LNCaP clone FGC (cell line): ENCODE measurements around the gene DUSP7.

Source experiments
- DNase-seq: peaks from one replicate; pipeline ENCODE4 v3.0.0-alpha.2; 2011; ENCODE audit warnings: low read depth
- H3K4me3 ChIP-seq: 2 replicates; pipeline ENCODE4 v1.5.1; 2011; ENCODE audit warnings: mild to moderate bottlenecking, low read depth, low read length, control low read depth
- TF ChIP-seq, protein P1 (sequence below): IDR thresholded peaks from 2 replicates; pipeline ENCODE4 v1.5.1; 2012; ENCODE audit warnings: mild to moderate bottlenecking; ENCODE audit not compliant: control insufficient read depth, insufficient read depth; ENCODE audit errors: extremely low read depth

The DUSP7 gene

DNA sequence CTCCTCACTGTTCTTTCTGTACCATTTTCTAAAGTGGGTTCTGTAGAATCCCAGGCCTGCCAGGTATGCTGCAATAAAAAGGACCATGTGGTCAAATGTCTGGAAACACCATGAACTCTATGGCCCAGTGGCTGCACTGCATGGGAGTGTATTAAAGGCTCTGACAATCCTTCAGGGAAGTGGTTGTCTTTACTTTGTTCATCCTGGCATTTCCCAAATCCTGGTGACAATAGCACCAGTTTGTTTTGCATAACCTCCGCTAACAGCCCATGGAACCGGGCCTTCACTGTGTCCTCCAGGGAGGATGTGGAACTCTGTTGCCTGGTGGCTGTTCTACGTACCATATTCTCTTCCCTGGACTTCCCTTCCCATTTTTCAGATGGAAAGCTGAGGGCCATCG lies 11.2 kb upstream of the DUSP7 start:
- DNase-seq, result no peak
- H3K4me3 ChIP-seq, result no peak overlapping the region
- TF ChIP-seq, protein P1, sequence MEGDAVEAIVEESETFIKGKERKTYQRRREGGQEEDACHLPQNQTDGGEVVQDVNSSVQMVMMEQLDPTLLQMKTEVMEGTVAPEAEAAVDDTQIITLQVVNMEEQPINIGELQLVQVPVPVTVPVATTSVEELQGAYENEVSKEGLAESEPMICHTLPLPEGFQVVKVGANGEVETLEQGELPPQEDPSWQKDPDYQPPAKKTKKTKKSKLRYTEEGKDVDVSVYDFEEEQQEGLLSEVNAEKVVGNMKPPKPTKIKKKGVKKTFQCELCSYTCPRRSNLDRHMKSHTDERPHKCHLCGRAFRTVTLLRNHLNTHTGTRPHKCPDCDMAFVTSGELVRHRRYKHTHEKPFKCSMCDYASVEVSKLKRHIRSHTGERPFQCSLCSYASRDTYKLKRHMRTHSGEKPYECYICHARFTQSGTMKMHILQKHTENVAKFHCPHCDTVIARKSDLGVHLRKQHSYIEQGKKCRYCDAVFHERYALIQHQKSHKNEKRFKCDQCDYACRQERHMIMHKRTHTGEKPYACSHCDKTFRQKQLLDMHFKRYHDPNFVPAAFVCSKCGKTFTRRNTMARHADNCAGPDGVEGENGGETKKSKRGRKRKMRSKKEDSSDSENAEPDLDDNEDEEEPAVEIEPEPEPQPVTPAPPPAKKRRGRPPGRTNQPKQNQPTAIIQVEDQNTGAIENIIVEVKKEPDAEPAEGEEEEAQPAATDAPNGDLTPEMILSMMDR, result no peak

DNA sequence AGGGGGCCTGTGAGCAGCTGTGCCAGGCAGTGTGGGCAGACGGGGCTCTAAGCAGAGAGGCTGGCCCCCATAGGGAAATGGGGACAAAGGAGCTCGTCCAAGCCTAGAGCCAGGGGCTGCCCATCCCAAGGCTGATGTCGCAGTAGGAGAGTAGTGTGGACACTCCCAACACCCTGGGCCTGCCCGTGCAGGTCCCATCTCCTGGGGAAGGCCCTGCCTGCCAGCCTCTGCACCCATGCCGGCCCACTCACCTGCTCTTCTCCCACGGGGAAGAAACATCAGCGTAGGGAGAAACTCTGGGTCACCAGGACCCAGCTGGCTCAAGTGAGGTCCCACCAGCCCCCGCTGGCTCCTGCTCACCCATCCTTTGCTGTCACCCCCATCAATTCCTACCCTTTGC lies 10.7 kb upstream of the DUSP7 start:
- TF ChIP-seq, protein P1, result no peak
- no peak overlapping the region for H3K4me3 ChIP-seq
- no peak for DNase-seq

DNA sequence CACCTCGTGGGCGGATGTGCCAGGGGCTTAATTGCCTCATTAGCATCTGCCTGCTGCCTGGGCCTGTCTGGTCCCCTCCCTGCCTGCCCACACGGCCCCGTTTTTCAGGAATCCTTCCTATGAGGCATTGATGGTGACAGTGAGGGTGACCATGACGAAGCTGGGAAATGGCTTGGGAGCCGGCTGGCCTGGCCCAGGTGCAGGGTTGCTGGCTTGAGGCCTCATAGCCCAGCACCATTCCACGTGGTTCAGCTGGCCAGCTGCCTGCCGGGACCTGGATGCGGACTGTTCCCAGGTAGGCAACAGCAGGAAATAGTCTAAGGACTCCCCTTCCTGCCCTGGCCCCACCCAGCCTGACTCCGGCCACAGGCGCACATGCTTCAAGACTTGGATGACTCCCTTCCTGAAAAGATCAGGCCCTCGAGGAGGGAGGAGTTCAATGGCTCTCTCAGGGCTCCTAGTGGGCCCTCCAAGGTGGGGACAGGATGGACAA lies 8.9 kb upstream of the DUSP7 start:
- H3K4me3 ChIP-seq, result no peak overlapping the region
- DNase-seq, result no peak
- TF ChIP-seq, protein P1, result no peak

DNA sequence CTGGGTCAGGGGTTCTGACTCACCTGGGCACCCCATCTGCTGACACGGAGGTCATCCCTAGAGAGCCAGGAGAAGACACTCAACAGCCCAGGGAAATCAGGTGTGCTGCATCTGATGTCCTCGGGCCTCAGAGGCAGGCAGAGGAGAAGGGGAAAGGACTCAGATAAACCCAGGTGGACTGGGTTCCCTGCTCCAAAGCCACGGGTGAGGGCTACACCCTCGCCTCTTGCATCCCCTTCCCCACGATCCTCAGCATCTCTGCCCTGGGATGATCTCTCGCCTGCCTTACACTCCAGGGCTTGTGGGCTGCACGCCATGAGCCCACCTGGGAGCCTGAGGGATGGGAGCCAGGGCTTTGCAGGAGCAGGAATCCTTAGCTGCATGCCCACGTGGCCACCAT lies 8.2 kb upstream of the DUSP7 start:
- TF ChIP-seq, protein P1, result no peak
- H3K4me3 ChIP-seq, result no peak overlapping the region
- DNase-seq, result no peak

DNA sequence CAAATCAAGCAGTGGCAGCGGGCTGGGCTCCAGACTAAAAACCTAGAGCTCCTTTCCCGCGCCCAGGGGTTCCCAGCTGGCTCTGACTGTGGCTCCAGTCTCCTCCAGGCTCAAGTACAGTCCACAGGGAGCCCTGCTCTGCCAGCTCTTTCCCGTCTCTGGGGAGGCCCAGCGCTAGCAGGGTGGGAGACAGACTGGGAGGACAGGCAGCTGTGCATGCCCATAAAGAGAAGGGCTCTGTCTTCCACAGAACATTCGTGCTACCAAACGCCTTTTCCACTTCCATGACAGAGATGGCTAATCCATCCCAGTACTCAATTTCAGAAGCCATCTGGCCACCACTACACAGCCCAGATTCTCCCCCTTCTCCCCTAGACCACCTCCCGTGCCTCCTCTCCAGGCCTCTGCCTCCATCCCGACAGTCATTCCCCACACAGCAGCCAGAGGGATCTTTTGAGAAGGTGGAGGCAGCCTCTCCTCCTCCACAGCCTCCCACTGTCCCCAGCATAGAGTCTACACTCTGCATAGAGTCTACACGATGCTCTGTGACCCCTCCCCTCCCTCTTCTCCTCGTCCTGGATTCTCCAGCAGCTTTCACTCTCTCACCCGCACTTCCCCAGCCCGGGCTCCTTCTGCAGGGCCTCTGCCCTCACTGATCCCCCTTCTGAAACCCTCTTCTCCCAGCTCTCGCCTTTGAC lies 6.8 kb upstream of the DUSP7 start:
- no peak overlapping the region for H3K4me3 ChIP-seq
- TF ChIP-seq, protein P1, result no peak
- no peak for DNase-seq

DNA sequence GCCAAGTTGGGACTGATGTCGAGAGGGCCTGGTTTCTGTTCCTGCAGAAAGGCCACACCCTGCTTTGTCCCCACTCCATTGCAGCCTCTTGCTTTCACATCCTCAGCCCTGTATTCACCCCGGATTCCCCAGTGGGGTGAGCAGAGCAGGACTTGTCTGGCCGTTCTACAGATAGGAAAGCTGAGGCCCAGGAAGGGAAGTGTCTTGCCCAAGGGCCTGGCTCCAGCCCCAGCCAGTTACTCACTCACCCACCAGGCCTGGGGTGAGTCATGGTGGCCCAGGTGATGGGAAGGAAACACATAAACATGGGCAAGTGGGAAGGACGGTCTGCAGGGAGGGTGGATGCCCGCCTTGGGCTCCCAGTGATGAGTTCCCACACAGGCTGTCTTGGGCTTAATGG lies 6.1 kb upstream of the DUSP7 start:
- DNase-seq, result no peak
- no peak overlapping the region for H3K4me3 ChIP-seq
- TF ChIP-seq, protein P1, result no peak

DNA sequence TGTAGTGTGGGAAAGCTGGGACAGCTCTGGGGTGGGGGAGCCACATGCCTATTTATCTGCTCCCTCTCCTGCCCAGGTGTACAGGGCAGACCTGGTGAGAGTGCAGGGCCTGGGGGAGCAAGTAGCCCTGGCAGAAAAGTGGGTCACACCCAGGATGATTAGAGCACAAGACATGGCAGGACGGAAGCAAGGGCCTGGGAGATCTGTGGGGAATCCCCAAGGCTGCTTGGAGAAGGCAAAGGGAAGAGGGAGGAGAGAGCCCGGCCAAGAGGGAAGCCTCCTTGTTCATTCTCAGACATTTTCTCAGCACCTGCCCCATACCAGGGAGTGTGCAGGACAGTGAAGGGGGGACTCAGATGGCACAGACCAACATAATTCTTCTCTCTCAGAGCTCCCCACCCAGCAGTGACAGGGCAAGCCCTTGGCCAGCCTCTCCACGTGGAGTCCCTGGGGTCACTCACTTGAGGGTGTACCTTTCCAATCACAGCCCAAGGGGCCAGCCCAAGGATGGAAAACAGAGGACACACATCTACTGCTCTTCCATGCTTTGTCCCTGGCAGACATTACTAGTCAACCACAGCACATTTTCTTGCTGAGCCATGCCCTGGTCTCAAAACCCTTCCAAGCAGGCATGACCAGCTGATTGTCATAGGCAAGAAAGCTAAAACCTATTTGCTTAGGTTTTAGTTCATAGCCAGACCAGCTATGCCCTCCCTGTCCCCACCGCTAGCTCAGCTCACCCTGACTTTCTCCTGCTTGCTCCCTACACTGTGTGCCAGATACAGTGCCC lies 4.9 kb upstream of the DUSP7 start:
- TF ChIP-seq, protein P1, result no peak
- DNase-seq, result no peak
- no peak overlapping the region for H3K4me3 ChIP-seq
